Measurements from ENCODE around the gene SYNE4. TPM values are rescaled to one million over a fixed set of nuclear protein-coding genes. Genes with fewer than 3 reads are reported as not detected.

The SYNE4 gene
- total and polyA plus RNA-seq, 2 of the 13 experiments (the other 11 are each of a cell fraction or from before 2014, with no cell fraction given), result 13.7 to 23.0 TPM

- TF ChIP-seq HOXA9 (CRISPR knock-in tag; IDR thresholded peaks at IDR 0.05; ENCODE audit: borderline replicate concordance), result peak; percentile 81; the same call in 1 of the 2 replicates
- peak; percentile 96 for TF ChIP-seq SIN3B (IDR thresholded peaks at IDR 0.05; ENCODE audit: low read length)
- TF ChIP-seq ZBTB7A (CRISPR knock-in tag; IDR thresholded peaks at IDR 0.05), result peak; percentile 50; the same call in 1 of the 2 replicates
- TF ChIP-seq ARID4A (CRISPR knock-in tag; IDR thresholded peaks at IDR 0.05; ENCODE audit: borderline replicate concordance), result peak; percentile 98
- no peak for TF ChIP-seq ZNF552 (CRISPR knock-in tag; IDR thresholded peaks at IDR 0.05; ENCODE audit: borderline replicate concordance)
- TF ChIP-seq MEF2D (CRISPR knock-in tag; IDR thresholded peaks at IDR 0.05), result no peak
- no peak for TF ChIP-seq KDM5A (IDR thresholded peaks at IDR 0.05; ENCODE audit: borderline replicate concordance, low read length)
- TF ChIP-seq TARDBP (CRISPR knock-in tag; IDR thresholded peaks at IDR 0.05), result peak; percentile 44; the same call in 1 of the 2 replicates
- TF ChIP-seq FOXP4 (CRISPR knock-in tag; IDR thresholded peaks at IDR 0.05), result no peak
- TF ChIP-seq FOXM1 (CRISPR knock-in tag; IDR thresholded peaks at IDR 0.05), result 0 out of 2 replicates have a peak, but pooled peaks have one; percentile 10
- no peak for TF ChIP-seq PHF8 (CRISPR knock-in tag; IDR thresholded peaks at IDR 0.05)
- TF ChIP-seq MED1 (CRISPR knock-in tag; IDR thresholded peaks at IDR 0.05), result no peak
- TF ChIP-seq ZNF766 (CRISPR knock-in tag; IDR thresholded peaks at IDR 0.05; ENCODE audit: borderline replicate concordance), result 0 out of 2 replicates have a peak, but pooled peaks have one; percentile 13
- peak; percentile 29; the same call in 1 of the 2 replicates for TF ChIP-seq ZNF687 (CRISPR knock-in tag; IDR thresholded peaks at IDR 0.05)
- peak; percentile 89; the same call in 1 of the 2 replicates for TF ChIP-seq E2F2 (CRISPR knock-in tag; IDR thresholded peaks at IDR 0.05; ENCODE audit: borderline replicate concordance)
- TF ChIP-seq ZNF317 (CRISPR knock-in tag; IDR thresholded peaks at IDR 0.05), result no peak
These were observed 46.4 kb upstream of the SYNE4 start, which contains the start of gene WDR62 (continued) for GRCh38 chr19:36054733-36055686.

All from HepG2 (cell line).